Activated CD8-positive, alpha-beta memory T cell treated with anti-CD3 and anti-CD28 coated beads, Interleukin-2, amount 50 U/mL, for 1 hour (primary cell): Measurements from ENCODE around the gene CSK.
A peak's percentile ranks its signal among the peaks of the same experiment; 100 is the strongest.

ENCODE experiments used
- DNase-seq: peaks from one replicate; pipeline ENCODE4 v3.0.0-alpha.2; 2020; ENCODE audit errors: extremely low read depth

CSK gene

DNA sequence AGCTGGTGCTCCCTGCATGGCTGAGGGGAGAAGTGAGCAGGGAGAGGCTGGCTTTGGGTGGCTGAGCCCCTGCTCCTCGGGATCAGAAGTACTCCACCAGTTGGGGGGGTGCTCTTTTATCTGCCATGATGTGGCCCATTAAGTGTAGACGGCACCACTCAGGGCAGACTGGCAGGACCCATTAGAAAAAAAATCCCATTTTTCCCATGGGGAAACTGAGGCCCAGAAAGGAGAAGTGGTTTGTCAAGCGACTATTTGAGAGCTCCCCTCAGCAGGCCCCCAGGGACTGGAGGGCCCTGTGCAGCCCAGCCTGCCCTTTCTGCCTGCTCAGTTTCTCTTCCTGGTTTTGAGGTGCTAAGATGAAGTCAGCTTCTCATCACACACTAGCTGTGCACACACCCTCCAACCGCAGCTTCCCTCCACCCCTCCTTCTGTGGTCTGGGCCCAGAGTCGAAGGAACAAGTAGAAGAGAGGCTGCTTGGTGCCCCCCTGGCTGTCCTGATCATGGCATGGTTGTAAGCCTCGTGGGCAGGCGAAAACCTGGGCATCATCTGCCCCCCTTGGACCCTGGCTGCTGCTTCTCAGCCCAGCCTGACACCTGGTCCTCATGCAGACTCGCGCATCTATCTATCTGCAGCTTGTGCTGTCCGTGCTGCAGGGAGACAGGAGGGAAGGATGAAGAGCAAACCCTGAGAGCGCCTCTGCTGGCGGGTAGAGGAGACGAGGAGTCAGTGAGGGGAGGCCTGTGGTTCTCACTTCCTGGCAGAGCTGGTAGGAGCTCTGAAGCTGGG lies 5.6 kb downstream of the CSK start:
- peak; percentile 78 for DNase-seq

DNA sequence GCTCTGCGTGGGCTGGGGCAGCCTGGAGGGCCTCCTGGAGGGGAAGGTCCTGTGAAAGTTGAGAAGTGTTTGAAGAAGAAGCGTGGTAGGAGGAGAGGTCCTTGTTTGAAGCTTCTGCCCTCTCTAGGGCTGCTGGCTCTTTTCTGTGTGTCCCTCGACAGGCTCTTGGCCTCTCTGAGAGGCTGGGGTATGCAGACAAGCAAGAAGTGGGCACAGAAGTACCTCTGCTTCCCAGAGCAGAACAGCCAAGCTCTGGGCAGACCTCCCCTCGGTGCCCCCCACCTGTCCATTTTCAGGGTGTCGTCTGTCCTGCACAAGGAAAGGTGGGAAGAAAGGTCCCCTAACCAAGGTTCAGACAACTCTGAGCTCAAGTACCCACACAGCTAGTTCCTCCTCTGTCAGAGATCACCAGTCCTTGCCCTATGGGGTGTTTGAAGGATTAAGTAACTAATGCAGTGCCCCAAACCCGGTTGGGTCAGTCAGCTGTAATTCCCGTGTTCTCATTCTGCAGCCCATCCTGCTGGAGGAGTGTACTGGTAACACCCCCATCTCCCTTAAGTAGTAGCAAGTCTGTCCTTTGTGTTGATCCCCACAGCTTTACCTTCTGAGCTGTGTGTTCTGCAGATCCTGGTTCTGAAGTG lies 6.3 kb downstream of the CSK start:
- DNase-seq: no peak

DNA sequence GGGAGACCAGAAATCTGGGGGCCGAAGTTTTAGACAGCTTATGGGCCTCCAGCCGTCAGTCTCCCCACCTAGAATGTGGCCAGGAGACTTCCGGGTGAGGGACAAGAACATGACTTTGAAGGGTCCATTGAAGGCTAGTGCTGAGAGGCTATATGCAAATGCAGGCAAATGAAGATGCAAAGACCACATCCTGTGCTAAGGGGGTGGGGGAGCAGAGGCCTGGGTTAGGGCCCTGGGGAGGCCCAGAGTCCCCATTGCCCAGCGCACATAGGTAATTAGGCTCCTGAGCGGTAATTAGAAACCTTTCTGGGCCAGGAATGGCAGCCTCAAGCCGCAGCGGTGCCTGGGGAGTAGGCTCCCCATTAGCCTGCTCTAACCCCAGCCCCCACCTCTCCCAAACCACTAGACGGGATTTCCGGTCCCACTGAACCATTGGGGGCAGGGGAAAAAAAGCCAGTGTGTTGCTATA lies 6.8 kb downstream of the CSK start:
- no peak for DNase-seq

DNA sequence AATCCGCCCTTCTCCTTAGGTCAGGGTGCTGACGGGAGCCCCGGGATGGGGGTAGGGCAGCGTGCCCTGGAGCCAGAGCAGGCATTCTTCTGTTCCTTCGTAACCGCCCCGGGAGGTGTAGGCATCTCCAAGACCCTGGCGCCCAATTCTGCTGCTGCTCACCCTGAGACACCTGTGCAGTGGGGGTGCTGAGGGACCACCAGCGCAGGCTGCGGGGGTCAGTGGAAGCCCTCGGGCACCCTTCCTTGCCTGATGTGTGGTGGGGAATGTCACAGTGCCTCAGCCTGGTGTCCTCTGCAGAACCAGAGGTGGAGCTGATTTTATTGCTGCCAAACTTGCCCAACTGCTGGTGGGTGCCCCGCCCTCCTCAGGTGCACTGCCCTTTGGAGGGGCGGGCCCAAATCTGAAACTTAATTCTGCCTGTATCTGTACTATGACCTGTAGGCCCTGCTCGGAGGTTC lies 7.3 kb downstream of the CSK start:
- DNase-seq: no peak

DNA sequence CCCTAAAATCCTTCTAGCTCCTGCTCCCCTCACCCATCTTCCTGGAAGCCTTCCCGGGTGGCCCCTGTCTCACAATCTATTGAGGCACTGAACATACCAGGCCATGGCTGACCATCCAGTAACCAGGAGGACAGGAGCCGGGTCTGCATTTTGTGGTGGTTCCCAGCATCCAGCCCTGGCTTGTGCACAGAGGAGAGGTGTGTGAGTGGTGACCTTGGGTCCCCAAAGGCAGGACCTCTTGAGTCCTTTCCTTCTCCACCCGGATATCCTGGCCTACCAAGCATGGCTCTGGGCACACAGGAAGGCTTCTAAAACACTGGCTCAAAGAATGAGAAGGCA lies 7.8 kb downstream of the CSK start:
- DNase-seq: no peak

DNA sequence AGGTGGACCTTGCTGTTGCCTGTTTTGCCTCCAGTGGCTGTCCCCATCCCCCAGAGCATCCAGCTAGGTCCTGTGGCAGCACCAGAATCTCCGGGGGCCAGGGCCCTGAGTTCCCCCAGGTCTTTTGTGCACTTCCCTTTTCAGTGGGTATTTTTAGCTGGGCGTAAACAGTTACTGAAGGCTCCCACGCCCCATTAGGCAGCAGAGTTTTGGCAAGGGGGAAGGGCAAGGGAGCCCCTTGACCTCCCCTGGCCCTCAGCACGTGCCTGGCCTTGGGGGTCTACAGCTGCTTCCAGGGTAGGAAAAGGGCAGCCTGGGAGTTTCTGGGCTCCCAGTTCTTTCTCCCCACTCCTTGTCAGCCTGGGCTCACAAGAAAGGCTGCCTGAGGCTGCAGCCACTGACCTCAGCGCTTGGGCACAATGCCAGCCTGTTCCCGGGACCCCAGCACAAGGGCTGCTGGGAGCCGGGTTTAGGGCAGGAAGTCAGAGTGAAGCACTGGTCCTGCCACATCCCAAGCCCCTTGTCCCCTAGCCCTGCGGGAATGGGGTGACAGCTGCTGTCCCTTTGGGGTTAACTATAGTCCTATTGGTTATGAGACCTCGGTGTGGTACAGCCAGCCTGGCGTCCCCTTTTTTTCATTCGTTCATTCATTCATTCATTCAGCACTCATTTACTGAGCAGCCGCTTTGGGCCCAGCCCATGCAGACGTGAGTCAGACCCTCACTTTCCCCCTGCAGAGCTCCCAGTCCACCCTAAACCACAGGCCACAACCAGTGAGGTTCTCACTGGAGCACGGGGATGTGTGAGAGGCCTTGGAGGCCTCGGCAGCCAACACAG lies 8.4 kb downstream of the CSK start:
- DNase-seq: no peak

DNA sequence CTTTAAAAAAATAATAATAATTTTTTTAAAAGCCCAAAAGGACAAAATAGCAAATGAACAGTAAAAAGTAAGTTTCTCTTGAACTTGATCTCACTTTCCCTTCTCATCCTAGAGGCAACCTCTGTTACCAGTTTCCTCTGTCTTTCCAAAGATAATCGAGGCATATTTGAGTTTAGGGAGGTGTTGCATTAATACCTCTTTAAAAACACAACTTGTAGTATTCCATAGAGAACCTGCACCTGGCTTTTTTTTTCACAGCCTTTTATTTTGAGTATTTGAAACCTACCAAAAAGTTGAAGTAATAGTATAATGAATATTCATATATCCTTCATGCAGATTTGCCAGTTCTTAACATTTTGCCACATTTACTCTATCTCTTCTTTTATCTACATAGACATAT lies 9.1 kb downstream of the CSK start:
- no peak for DNase-seq

DNA sequence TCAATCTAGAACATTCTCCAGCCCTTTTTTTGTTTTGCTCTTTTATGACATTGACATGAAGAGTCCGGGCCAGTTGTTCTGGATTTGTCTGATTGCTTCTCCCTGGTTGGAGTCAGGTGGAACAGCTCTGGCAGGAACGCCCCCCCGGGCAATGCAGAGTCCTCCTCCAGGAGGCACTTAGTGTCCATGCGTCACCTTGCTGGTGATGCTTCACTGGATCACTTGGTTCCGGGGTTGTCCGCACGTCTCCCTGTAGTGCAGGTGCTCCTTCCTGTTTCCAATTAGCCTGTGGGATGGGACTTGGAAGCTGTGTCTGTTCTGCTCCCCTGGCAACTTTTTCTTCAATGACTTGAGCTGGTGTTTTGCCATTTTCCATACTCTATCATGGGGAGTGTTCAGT lies 9.8 kb downstream of the CSK start:
- no peak for DNase-seq

DNA sequence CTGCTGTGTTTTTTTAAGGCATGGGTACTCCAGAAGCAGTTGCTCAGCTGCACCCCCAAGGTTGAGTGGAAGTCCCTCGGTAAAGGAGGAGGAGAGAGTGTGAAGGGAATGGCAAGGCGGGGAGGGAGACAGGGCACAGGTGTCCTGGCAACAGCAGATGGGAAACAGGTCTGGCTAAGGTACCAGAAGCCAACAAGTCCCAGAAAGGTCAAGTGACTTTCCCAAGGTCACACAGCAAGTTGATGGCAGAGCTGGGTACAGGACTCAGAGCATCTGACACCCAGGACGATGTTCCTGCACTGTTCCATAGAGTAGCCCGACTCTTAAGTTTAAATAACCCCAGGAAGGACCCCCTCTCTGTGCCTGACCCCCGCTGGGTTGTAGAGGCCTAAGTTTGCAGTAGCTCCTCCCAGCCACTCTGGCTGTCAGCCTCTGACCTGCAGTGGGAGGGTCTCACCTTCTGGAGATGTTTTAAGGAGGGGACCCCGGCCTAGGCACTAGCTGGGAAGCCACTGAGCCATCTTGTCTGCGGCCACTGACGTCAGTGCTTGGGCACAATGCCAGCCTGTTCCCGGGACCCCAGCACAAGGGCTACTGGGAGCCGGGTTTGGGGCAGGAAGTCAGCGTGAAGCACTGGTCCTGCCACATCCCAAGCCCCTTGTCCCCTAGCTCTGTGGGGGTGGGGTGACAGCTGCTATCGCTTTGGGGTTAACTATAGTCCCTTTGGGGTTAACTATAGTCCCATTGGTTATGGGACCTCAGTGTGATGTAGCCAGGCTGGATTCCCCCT lies 10.5 kb downstream of the CSK start:
- DNase-seq: no peak

DNA sequence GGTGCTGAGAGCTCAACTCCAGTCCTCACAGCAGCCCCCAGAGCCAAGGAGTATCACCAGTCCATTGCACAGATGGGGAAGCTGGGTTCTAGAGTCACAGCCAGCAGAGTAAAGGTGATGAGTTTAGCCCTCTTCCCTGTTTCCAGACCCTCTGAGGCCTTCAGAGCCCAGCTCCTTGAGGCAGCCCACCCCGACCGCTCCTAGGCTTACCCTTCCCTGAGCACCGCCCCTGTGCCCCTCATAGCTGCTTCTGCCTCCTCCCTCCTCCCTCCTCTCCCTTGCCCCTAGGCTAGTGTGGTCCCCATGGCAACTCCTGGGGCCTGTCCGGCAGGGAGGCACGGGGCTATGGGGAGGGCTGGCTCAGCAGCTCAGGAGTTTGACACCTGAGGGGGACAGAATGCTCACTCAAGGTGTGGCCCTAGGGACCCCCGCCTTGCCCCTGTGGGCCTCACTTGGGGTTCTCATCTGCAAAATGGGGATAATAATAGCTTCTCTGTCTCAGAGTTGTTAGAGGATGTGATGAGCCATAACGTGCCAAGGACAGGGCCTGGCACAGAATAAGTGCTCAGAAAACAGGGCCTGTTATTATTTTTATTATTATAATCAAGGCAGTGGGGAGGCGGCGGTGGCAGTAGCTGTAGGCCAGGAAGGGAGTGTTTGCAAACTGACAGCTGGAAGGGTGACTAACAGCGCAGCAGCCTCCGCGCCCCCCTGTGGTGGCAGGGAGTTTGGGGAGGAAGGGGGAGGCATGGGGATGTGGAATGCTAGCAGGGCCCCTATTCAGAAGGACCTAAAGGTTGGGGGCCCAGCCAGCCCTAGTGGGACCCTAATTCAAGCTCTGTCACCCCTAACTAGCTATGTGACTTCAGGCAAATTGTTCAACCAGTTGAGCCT lies 11.5 kb downstream of the CSK start:
- DNase-seq: no peak

DNA sequence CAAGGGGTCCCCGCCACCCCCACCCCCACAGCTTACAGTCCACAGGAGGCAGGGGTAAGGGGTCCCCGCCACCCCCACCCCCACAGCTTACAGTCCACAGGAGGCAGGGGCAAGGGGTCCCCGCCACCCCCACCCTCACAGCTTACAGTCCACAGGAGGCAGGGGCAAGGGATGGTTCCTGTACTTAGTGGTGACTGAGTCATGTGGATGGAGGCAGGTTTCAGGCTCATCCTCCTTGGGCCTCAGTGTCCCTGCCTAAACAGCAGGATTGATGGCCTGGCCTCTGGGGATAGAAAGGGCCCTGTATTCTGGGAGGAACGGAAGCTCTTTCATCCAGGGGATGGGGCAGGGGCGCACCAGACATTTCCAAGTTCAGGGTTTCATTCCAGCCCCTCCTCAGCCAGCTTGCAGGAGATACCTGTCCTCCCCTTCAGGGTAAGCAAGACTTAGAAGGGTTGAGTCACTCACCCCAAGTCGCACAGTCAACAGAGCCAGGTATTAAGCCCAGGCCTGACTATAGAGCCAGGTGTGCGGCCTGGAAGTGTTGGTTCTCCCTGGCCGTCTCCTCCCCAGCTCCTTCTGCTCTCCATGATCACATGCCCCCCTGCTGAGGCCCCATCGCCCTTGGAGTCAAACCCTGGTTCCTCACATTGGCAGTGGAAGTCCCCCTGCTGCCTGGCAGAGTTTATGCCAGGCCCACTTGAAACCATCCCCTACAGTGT lies 12.5 kb downstream of the CSK start:
- no peak for DNase-seq

DNA sequence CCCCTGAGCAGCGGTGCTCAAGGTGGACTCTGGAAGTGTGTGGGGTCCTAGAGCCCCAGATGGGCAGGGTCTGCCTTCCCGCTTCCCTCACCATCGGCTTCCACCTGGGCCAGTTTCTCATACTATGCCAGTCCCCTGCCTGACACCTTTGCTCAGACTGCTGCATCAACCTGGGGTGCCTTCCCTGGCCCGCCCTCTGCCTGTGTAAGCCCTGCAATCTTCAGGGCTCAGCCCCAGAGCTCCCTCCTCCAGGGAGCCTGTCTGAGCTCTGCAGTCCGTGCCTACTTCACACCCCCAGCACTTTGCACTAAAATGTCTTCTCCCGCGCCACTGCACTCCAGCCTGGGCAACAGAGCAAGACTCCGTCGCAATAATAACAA lies 13.1 kb downstream of the CSK start:
- DNase-seq: no peak

DNA sequence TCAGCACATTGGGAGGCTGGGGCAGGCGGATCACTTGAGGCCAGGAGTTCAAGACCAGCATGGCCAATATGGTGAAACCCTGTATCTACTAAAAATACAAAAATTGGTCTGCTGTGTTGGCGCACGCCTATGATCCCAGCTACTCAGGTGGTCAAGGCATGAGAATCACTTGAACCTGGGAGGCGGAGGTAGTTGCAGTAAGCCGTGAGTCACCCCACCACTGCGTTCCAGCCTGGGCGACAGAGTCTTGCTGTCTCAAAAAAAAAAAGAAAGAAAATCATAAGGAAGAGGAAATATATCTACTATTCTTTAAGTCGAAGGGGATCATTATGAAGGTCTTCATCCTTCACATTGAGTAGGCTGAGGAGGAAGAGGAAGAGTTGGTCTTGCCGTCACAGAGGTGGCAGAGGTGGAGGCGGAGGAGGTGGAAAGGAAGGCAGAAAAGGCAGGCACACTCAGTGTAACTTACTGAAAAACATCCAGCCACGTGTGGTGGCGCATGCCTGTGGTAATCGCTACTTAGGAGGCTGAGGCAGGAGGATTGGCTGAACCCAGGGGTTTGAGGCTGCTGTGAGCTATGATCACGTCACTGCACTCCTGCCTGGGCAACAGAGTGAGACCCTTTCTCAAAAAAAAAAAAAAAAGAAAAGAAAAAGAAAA lies 14.2 kb downstream of the CSK start:
- no peak for DNase-seq

DNA sequence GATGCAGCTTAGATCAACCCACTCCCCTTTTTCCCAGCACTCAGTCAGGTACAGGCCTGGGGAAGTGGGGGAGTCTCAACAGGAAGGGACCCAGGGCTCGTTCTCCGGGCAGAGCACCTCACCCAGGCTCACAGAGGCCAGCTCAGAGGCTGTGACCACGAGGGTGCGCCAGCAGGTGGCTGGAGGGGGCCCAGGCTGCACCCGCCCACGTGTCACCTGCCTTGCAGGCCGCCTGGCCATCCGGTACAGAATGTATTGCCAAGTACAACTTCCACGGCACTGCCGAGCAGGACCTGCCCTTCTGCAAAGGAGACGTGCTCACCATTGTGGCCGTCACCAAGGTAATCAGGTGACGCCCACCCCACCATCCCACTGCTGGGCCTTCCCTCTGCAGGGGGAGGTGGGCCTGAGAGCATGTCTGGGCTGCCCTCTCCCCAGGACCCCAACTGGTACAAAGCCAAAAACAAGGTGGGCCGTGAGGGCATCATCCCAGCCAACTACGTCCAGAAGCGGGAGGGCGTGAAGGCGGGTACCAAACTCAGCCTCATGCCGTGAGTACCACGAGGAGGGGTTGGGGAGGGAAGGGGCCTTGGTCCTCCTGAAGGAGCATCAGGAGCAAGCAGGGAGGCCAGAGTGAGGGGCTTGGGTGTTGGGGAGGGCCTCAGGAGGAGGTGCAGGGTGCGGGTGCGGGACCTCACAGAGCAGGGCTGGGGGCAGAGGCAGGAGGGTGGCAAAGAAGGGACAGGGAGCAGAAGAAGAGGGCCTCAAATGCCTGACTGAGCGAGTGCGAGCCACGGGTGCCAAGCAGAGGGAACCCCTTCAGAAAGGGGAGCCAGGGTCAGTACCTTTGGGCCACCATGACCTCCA lies 16.7 kb downstream of the CSK start:
- DNase-seq: no peak

DNA sequence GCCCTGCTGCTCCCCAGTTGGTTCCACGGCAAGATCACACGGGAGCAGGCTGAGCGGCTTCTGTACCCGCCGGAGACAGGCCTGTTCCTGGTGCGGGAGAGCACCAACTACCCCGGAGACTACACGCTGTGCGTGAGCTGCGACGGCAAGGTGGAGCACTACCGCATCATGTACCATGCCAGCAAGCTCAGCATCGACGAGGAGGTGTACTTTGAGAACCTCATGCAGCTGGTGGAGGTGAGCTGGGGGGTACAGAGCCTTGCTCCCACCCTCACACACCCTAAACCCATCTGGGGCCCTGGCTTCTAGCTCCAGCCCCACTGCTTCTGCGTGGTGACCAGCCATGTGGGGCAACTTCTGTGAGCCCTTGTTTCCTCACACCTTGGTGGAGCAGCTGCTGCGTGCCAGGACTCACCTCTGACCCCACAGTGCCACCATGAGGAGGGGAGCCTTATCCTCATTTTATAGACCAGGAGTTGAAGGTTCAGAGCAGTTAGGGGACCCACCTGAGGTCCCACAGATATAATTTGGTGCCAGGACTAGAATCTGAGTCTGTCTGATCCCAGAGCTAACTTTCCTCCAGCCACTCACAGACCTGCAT lies 17.5 kb downstream of the CSK start:
- no peak for DNase-seq

DNA sequence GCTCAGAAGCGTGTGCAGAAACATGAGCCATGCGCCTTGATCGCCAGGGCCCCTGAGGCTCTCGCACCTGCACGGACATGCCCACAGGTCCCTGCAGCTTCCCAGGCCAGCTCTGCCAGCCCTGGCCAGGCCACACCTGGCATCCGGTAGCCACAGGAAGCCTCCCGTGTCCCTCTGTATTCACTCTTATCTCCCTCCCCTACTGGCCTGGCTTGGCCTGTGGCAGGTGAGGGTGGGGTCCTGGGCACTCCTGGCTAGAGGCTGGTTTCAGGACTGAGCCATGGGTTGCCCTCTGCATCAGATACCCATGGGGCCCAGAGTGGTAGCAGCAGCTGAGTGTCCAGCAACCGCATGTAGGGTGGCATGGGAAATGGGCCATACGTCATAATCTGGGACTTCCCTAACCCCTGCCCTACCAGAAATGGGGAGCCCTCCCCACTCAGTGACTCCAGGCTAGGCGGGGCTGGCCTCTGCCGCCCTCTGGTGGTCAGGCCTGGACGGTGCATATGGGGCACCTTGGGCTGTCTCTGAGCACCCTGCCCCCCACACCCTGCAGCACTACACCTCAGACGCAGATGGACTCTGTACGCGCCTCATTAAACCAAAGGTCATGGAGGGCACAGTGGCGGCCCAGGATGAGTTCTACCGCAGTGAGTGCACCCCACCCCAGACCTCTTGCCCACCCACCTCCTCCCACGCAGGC lies 18.1 kb downstream of the CSK start:
- no peak for DNase-seq

DNA sequence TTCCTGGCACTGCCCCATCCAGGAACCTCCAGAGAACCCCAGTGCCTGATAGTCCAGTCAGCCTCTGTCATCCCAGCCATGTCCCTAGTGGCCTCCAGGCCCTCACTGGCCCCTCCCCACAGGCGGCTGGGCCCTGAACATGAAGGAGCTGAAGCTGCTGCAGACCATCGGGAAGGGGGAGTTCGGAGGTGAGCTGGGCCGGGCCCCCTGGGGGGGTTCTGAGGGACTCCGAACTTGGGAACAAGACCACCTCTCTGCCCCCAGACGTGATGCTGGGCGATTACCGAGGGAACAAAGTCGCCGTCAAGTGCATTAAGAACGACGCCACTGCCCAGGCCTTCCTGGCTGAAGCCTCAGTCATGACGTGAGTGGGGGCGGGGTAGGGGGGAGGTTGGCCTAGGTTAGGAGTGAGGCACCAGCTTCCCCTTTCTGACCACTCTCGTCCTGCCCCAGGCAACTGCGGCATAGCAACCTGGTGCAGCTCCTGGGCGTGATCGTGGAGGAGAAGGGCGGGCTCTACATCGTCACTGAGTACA lies 18.7 kb downstream of the CSK start:
- no peak for DNase-seq
